ENCODE data around the gene ZNF850.

The ZNF850 gene

GRCh38 chr19:36707134-36707533 lies 65.5 kb downstream of the ZNF850 start:
- DNase-seq, result no peak

- no peak for DNase-seq
These were observed 84.5 kb downstream of the ZNF850 start for GRCh38 chr19:36688058-36688457.

GRCh38 chr19:36687214-36688056 lies 85.2 kb downstream of the ZNF850 start, which contains the start of gene ZNF567:
ZNF567 (plus strand) TSS chr19:36687612; CDS start chr19:36694868, 7,256 bp downstream.
- DNase-seq, result peak; percentile 46 to 99 (median 93)

- DNase-seq, result peak in 16 of 56 donors; percentile 16 to 50 (median 36)
These were observed 86.0 kb downstream of the ZNF850 start for GRCh38 chr19:36686365-36687213.

GRCh38 chr19:36685835-36686234 lies 86.8 kb downstream of the ZNF850 start:
- no peak for DNase-seq

- no peak for DNase-seq
These were observed 93.2 kb downstream of the ZNF850 start for GRCh38 chr19:36679455-36679854.

- DNase-seq, result no peak
These were observed 98.4 kb downstream of the ZNF850 start for GRCh38 chr19:36674201-36674600.

GRCh38 chr19:36672368-36672767 lies 100.2 kb downstream of the ZNF850 start:
- DNase-seq, result no peak

- no peak for DNase-seq
These were observed 104.0 kb downstream of the ZNF850 start for GRCh38 chr19:36668646-36669045.

GRCh38 chr19:36665832-36666231 lies 106.8 kb downstream of the ZNF850 start:
- no peak for DNase-seq
